ENCODE data around the gene CHADL. TPM values are rescaled to one million over a fixed set of nuclear protein-coding genes. Genes with fewer than 3 reads are reported as not detected.

The CHADL gene
- total and polyA plus RNA-seq, 9 of the 15 experiments (the other 6 are each of a cell fraction or from before 2014, with no cell fraction given): not detected

- TF ChIP-seq MLX (CRISPR knock-in tag; conservative IDR thresholded peaks at IDR 0.05): no peak
- peak; percentile 67; the same call in 1 of the 2 replicates for TF ChIP-seq ELF1 (tag; IDR thresholded peaks at IDR 0.05)
- no peak for TF ChIP-seq KLF13 (tag; IDR thresholded peaks at IDR 0.05; ENCODE audit: borderline replicate concordance, low read depth)
- TF ChIP-seq ZNF695 (CRISPR knock-in tag; IDR thresholded peaks at IDR 0.05): no peak
- TF ChIP-seq CSDE1 (IDR thresholded peaks at IDR 0.05): peak in 1 of 2 experiments; percentile 85; a peak in 2 of 4 replicates
- TF ChIP-seq POLR2AphosphoS5 (IDR thresholded peaks at IDR 0.05; ENCODE audit: control insufficient read depth, insufficient read depth, low read depth, low read length): peak; percentile 63
- TF ChIP-seq ZBTB5 (IDR thresholded peaks at IDR 0.05): no peak
- TF ChIP-seq RFX5 (IDR thresholded peaks at IDR 0.05; ENCODE audit: low read depth, low read length): no peak
- no peak for TF ChIP-seq COPS2 (conservative IDR thresholded peaks at IDR 0.05)
- TF ChIP-seq FOXJ3 (CRISPR knock-in tag; IDR thresholded peaks at IDR 0.05): no peak
- no peak for TF ChIP-seq HOMEZ (CRISPR knock-in tag; IDR thresholded peaks at IDR 0.05)
- TF ChIP-seq ZNF41 (CRISPR knock-in tag; conservative IDR thresholded peaks at IDR 0.05): no peak
- no peak for TF ChIP-seq ZNF384 (IDR thresholded peaks at IDR 0.05; ENCODE audit: low read depth, low read length)
- peak; percentile 60; the same call in 1 of the 2 replicates for TF ChIP-seq CREB3L1 (IDR thresholded peaks at IDR 0.05; ENCODE audit: borderline replicate concordance, low read depth)
- no peak for TF ChIP-seq MTF1 (CRISPR knock-in tag; IDR thresholded peaks at IDR 0.05; ENCODE audit: borderline replicate concordance)
- no peak for TF ChIP-seq FUS (optimal IDR thresholded peaks at IDR 0.05; ENCODE audit: low read depth, low read length)
- no peak for TF ChIP-seq CBFA2T3 (IDR thresholded peaks at IDR 0.05)
- TF ChIP-seq ZBED1 (IDR thresholded peaks at IDR 0.05): no peak
- TF ChIP-seq HINFP (tag; conservative IDR thresholded peaks at IDR 0.05; ENCODE audit: low read depth): no peak
- TF ChIP-seq ZNF778 (CRISPR knock-in tag; IDR thresholded peaks at IDR 0.05): no peak
These were observed 35.5 kb downstream of the CHADL start, which contains the start of gene L3MBTL2 (continued) for GRCh38 chr22:41204992-41205900.
